ENCODE data around the gene GALNS. TPM values are rescaled to one million over a fixed set of nuclear protein-coding genes. Genes with fewer than 3 reads are reported as not detected.

GALNS gene
- total and polyA plus RNA-seq, 2 of the 4 experiments (the other 2 are of a cell fraction): 7.2 to 32.5 TPM

DNA sequence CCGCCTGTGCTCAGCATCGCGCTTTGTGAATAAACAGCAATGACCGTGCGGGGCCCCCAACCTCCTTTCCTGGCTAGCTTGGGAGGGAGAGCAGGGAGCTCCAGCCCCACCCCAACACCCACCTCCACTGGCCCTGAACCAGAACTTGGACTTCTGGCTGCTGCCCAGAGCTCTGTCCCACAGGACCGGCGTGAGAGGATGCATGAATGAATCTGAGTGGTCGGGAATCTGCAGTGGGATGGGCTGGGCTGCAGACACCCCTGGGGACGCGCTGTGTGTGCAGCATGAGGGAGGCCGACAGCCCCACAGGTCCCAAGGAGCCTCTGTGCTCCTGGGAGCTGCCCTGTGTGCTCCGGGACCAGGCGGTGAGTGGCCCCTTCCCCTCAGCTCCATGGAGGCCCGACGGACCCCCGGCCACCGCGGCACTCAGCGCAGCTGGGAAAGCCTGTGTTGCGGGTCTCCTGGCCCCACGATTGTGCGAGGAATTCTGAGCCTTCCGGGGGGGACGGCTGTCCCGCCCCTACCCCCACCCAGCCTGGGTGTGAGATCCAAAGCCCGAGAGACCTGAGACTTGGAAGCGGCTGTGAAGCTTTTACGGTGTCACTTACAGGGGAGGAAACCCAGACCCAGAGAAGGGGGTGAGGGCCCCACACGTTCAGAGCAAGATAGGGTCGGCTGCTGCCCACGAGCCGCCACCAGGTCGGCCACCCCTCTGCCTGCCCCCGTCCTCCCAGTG lies 77.2 kb downstream of the GALNS start:
- H3K4ac ChIP-seq (ENCODE audit: low read depth, low read length): peak overlapping the region; percentile 44
- no TSS peak for BruUV-seq (replicated peaks)
- ChIA-PET POLR2A (ENCODE audit: unreplicated experiment) (no interaction called here), CTCF (interaction anchor here (0.6 to 1.3 kb wide), 3 partner anchors 7 to 42 kb away, joined by 3 to 4 read pairs (median 3); no protein-coding TSS in a partner anchor)
- H3K56ac ChIP-seq (ENCODE audit: extremely low read depth, insufficient read depth, low read length): no peak overlapping the region
- no peak overlapping the region for H3K9ac ChIP-seq (ENCODE audit: low read depth, low read length)
- peak overlapping the region; percentile 22 for H2BK5ac ChIP-seq (ENCODE audit: low read depth, low read length, poor library complexity, severe bottlenecking)
- no peaks in the 10 kb centered on the region for H3K9me3 ChIP-seq (ENCODE audit: control insufficient read depth, insufficient read depth, low read length)
- 51% methylated on average over 13 of the region's 34 CpGs; no CpG with 5 or more reads in 1 of the 2 experiments for WGBS, 2 experiments (ENCODE audit: extremely low coverage in 2 of 2, insufficient read length in 1 of 2)
- peaks cover 2 to 61% of the 10 kb centered on the region in 2 experiments; a peak in 3 of 4 replicates for H3K79me1 ChIP-seq (ENCODE audit: low read depth in 1 of 2, low read length in 2 of 2)
- peak overlapping the region; percentile 12; the same call in 1 of the 2 replicates for H3K4me2 ChIP-seq (ENCODE audit: low read depth, low read length)
- peaks cover 3% of the 10 kb centered on the region; the same call in 1 of the 2 replicates for H3K36me3 ChIP-seq (ENCODE audit: control insufficient read depth, insufficient read depth, low read length)
- no peak for DNase-seq
- peak overlapping the region; percentile 23; the same call in 1 of the 2 replicates for H4K91ac ChIP-seq (ENCODE audit: insufficient read depth, low read depth, low read length)
- H3K9me1 ChIP-seq (ENCODE audit: insufficient read depth, low read length): peaks cover 15% of the 10 kb centered on the region
- peak overlapping the region; percentile 65; the same call in 1 of the 2 replicates for H3K23ac ChIP-seq (ENCODE audit: low read depth, low read length)
- H2AK5ac ChIP-seq (ENCODE audit: low read depth, low read length): peak overlapping the region; percentile 76
- H2BK120ac ChIP-seq (ENCODE audit: low read depth, low read length): no peak overlapping the region
- intact Hi-C loops (cut with micrococcal nuclease) (no loop called here), dilution Hi-C loops (cut with HindIII; ENCODE audit: low sequenced_read_pairs, unreplicated experiment) (no loop called here), in situ Hi-C loops (cut with MboI; ENCODE audit: low sequenced_read_pairs) (loop anchor here (5.0 kb wide), 1 partner anchor 32 kb away; no protein-coding TSS in a partner anchor)
- H3K14ac ChIP-seq (replicated peaks; ENCODE audit: low read depth, low read length): no peak overlapping the region
- H4K8ac ChIP-seq (ENCODE audit: low read depth in 2 of 2, low read length in 2 of 2): no peak overlapping the region; a peak in 1 of 4 replicates
- peak overlapping the region; percentile 57; the same call in 1 of the 2 replicates for H3K27ac ChIP-seq (ENCODE audit: insufficient read depth, low read length)
- H3K18ac ChIP-seq (ENCODE audit: low read depth, low read length): no peak overlapping the region
- H4K20me1 ChIP-seq (ENCODE audit: insufficient read depth, low read length): peaks cover 93% of the 10 kb centered on the region
- H3K4me1 ChIP-seq (ENCODE audit: control insufficient read depth, insufficient read depth, low read length): peaks cover 51% of the 10 kb centered on the region
- peak overlapping the region; percentile 40 for H2AFZ ChIP-seq (replicated peaks; ENCODE audit: low read length, poor library complexity)
- H2BK15ac ChIP-seq (ENCODE audit: low read depth, low read length): no peak overlapping the region
- no peaks in the 10 kb centered on the region for H3K27me3 ChIP-seq (ENCODE audit: control insufficient read depth, insufficient read depth, low read length)
- no peak overlapping the region for H3K4me3 ChIP-seq (ENCODE audit: insufficient read depth, low read depth, low read length)
- peak overlapping the region; percentile 79 for H2AK9ac ChIP-seq (replicated peaks; ENCODE audit: low read depth, low read length, poor library complexity)
- ATAC-seq (ENCODE audit: low read depth): no peak
- H2BK20ac ChIP-seq (ENCODE audit: low read depth, low read length): no peak overlapping the region
- TF ChIP-seq MAFK (IDR thresholded peaks at IDR 0.05; ENCODE audit: low read depth, low read length): no peak
- TF ChIP-seq RFX5 (IDR thresholded peaks at IDR 0.05; ENCODE audit: low read depth, low read length): no peak
- TF ChIP-seq SMC3 (IDR thresholded peaks at IDR 0.05; ENCODE audit: low read depth, low read length): no peak
- 0 out of 2 replicates have a peak overlapping the region, but pooled peaks have one; percentile 21 for H4K5ac ChIP-seq (ENCODE audit: low read depth, low read length)

Data from IMR-90 (cell line).